ENCODE results near the gene CMKLR1.

DNA sequence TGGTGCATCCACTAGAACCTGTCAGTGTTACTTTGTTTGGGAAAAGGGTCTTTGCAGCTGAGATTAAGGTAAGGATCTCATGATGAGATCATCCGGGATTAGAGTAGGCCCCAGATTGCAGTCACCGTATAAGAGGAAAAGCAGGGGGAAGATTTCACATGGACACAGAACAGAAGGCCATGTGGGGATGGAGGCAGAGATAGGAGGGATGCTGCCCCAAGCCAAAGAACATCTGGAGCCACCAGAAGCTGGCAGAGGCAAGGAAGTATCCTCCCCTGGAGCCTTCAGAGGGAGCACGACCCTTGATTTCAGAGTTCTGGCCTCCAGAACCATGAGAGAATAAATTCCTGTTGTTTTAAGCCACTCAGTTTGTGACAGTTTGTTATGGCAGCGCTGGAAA lies 39.6 kb downstream of the CMKLR1 start:
- TF ChIP-seq RAD21 (IDR thresholded peaks at IDR 0.05; ENCODE audit: low read depth) (no peak), CREB1 (IDR thresholded peaks at IDR 0.05; ENCODE audit: low read depth) (no peak)
